H1 (cell line): ENCODE results near the gene TLE3. TPM values are rescaled to one million over a fixed set of nuclear protein-coding genes. Genes with fewer than 3 reads are reported as not detected.

Source experiments
- CTCF ChIA-PET: fragments of 300-600 bp; sonication (Branson Sonifier 250); formaldehyde crosslinking; loops from one replicate; lab custom pipeline; 2021; ENCODE audit not compliant: partially characterized antibody; lab: Charles Lee
- POLR2A ChIA-PET: fragments of 300-600 bp; sonication (Branson Sonifier 250); formaldehyde crosslinking; loops from one replicate; lab custom pipeline; 2021; ENCODE audit warnings: inconsistent platforms; ENCODE audit not compliant: partially characterized antibody; lab: Charles Lee
- DNase-seq, 2 experiments: peaks; one replicate each; pipeline versions ENCODE4 v3.0.0 to v3.0.0-alpha.2; 2010 to 2022; ENCODE audit warnings: low spot score in 2 of 2, low read depth in 1 of 2, mixed read lengths in 1 of 2
- FAIRE-seq: peaks from 2 replicates; lab custom pipeline; 2011; peaks lifted over from hg19 to GRCh38; lab: Jason Lieb, UNC
- H2AFZ ChIP-seq: 2 replicates; pipeline ENCODE4 v1.8.1; 2012; ENCODE audit warnings: low read length, inconsistent platforms
- H2AK5ac ChIP-seq: 2 replicates; pipeline ENCODE4 v1.6.1; 2013; ENCODE audit warnings: low read depth, low read length
- H2BK120ac ChIP-seq: replicated peaks from 2 replicates; pipeline ENCODE3; 2013; ENCODE audit warnings: low read depth, low read length, inconsistent platforms
- H2BK12ac ChIP-seq: 2 replicates; pipeline ENCODE4 v1.6.1; 2013; ENCODE audit warnings: low read depth, low read length
- H2BK15ac ChIP-seq: 2 replicates; pipeline ENCODE4 v1.6.1; 2013; ENCODE audit warnings: low read length
- H2BK20ac ChIP-seq: 2 replicates; pipeline ENCODE4 v1.6.1; 2013; ENCODE audit warnings: low read length
- H2BK5ac ChIP-seq: 2 replicates; pipeline ENCODE4 v1.6.1; 2013; ENCODE audit warnings: low read depth, low read length
- H3K14ac ChIP-seq: 2 replicates; pipeline ENCODE4 v1.6.1; 2013; ENCODE audit warnings: inconsistent platforms; ENCODE audit not compliant: insufficient read length
- H3K18ac ChIP-seq: 2 replicates; pipeline ENCODE4 v1.6.1; 2013; ENCODE audit warnings: low read length; ENCODE audit errors: extremely low read depth
- H3K23ac ChIP-seq: 2 replicates; pipeline ENCODE4 v1.6.1; 2013; ENCODE audit warnings: inconsistent platforms; ENCODE audit not compliant: insufficient read length
- H3K23me2 ChIP-seq: 2 replicates; pipeline ENCODE4 v1.6.1; 2013; ENCODE audit warnings: low read depth, low read length
- H3K27ac ChIP-seq: 2 replicates; pipeline ENCODE4 v1.6.1; 2011; ENCODE audit warnings: low read depth, low read length, inconsistent platforms
- H3K27me3 ChIP-seq, 4 experiments: replicated peaks in 1 of 4; 1 replicate in 1 of 4; 2 replicates in 3 of 4; pipeline versions ENCODE4 v1.6.1 to v1.8.1; 2011 to 2013; ENCODE audit warnings: low read length in 3 of 4, mild to moderate bottlenecking in 3 of 4, inconsistent platforms in 2 of 4, mixed read lengths in 2 of 4, moderate library complexity in 1 of 4; ENCODE audit not compliant: control insufficient read depth in 3 of 4, insufficient read depth in 3 of 4; ENCODE audit errors: extremely low read depth in 1 of 4
- H3K36me3 ChIP-seq, 4 experiments: 2 replicates each; pipeline versions ENCODE4 v1.6.1 to v1.8.1; 2011 to 2013; ENCODE audit warnings: mild to moderate bottlenecking in 4 of 4, low read length in 3 of 4, moderate library complexity in 2 of 4, control low read depth in 1 of 4, inconsistent platforms in 1 of 4; ENCODE audit not compliant: insufficient read depth in 4 of 4, control insufficient read depth in 2 of 4
- H3K4ac ChIP-seq: replicated peaks from 2 replicates; pipeline ENCODE3; 2013; ENCODE audit warnings: low read length, low read depth, mixed read lengths, inconsistent platforms; ENCODE audit not compliant: insufficient read length
- H3K4me1 ChIP-seq, 4 experiments: replicated peaks in 1 of 4; 1 replicate in 1 of 4; 2 replicates in 3 of 4; pipeline versions ENCODE4 v1.6.1 to v1.8.1; 2011 to 2013; ENCODE audit warnings: low read length in 3 of 4, inconsistent platforms in 2 of 4, mixed read lengths in 1 of 4; ENCODE audit not compliant: insufficient read depth in 4 of 4, control insufficient read depth in 3 of 4
- H3K4me2 ChIP-seq, 2 experiments: 2 replicates each; pipeline versions ENCODE4 v1.6.1 to v1.8.1; 2011 to 2013; ENCODE audit warnings: low read depth in 2 of 2, low read length in 2 of 2, control low read depth in 1 of 2, inconsistent platforms in 1 of 2, mild to moderate bottlenecking in 1 of 2; ENCODE audit not compliant: insufficient read depth in 1 of 2
- H3K4me3 ChIP-seq, 4 experiments: fragments of 200-600, 300-600 bp in 1 of 4; sonication (generic), shearing (Covaris generic), sonication (Bioruptor Twin) in 1 of 4; 2 replicates each; pipeline versions ENCODE4 v1.5.1 to v1.8.1; 2011 to 2016; ENCODE audit warnings: low read length in 4 of 4, low read depth in 3 of 4, control low read depth in 2 of 4, inconsistent platforms in 2 of 4, mild to moderate bottlenecking in 2 of 4, mixed read lengths in 1 of 4, moderate library complexity in 1 of 4; ENCODE audit not compliant: insufficient read depth in 2 of 4; ENCODE audit errors: extremely low read depth in 1 of 4
- H3K56ac ChIP-seq: replicated peaks from 2 replicates; pipeline ENCODE3; 2013; ENCODE audit warnings: low read depth, mild to moderate bottlenecking, mixed read lengths, low read length, inconsistent platforms; ENCODE audit not compliant: insufficient read length
- H3K79me1 ChIP-seq: 2 replicates; pipeline ENCODE4 v1.6.1; 2013; ENCODE audit warnings: low read depth, low read length, control low read depth
- H3K79me2 ChIP-seq, 2 experiments: 2 replicates each; pipeline versions ENCODE4 v1.6.1 to v1.8.1; 2012 to 2013; ENCODE audit warnings: low read length in 2 of 2, mild to moderate bottlenecking in 2 of 2, inconsistent platforms in 1 of 2; ENCODE audit not compliant: insufficient read depth in 2 of 2, control insufficient read depth in 1 of 2
- H3K9ac ChIP-seq, 4 experiments: replicated peaks in 1 of 4; 1 replicate in 1 of 4; 2 replicates in 3 of 4; pipeline versions ENCODE4 v1.6.1 to v1.8.1; 2011 to 2013; ENCODE audit warnings: low read depth in 3 of 4, low read length in 3 of 4, control low read depth in 2 of 4, mild to moderate bottlenecking in 2 of 4, moderate library complexity in 2 of 4, inconsistent platforms in 1 of 4; ENCODE audit errors: extremely low read depth in 1 of 4
- H3K9me3 ChIP-seq, 2 experiments: 2 replicates each; pipeline versions ENCODE4 v1.6.1 to v1.8.1; 2012 to 2013; ENCODE audit warnings: mild to moderate bottlenecking in 2 of 2, moderate library complexity in 2 of 2, control low read depth in 1 of 2, inconsistent platforms in 1 of 2, low read depth in 1 of 2, low read length in 1 of 2, mixed read lengths in 1 of 2; ENCODE audit not compliant: insufficient read depth in 2 of 2
- H4K20me1 ChIP-seq, 2 experiments: replicated peaks in 1 of 2; 2 replicates each; pipeline versions ENCODE3 to v1.8.1; 2011 to 2013; ENCODE audit warnings: inconsistent platforms in 2 of 2, low read length in 2 of 2, mild to moderate bottlenecking in 1 of 2; ENCODE audit not compliant: insufficient read depth in 2 of 2, control insufficient read depth in 1 of 2
- H4K5ac ChIP-seq: 2 replicates; pipeline ENCODE4 v1.6.1; 2013; ENCODE audit warnings: low read length, low read depth, mixed read lengths, inconsistent platforms; ENCODE audit not compliant: insufficient read length
- H4K8ac ChIP-seq: 2 replicates; pipeline ENCODE4 v1.8.0; 2013; ENCODE audit warnings: mild to moderate bottlenecking, moderate library complexity, low read length, inconsistent platforms; ENCODE audit not compliant: insufficient read depth; ENCODE audit errors: extremely low read depth
- H4K91ac ChIP-seq: replicated peaks from 2 replicates; pipeline ENCODE3; 2013; ENCODE audit warnings: low read length, mixed read lengths, inconsistent platforms; ENCODE audit not compliant: insufficient read length
- EGR1 ChIP-seq: IDR thresholded peaks from 2 replicates; pipeline ENCODE4 v1.6.1; 2011; ENCODE audit warnings: low read depth, low read length, borderline replicate concordance
- HDAC2 ChIP-seq, 2 experiments: fragments of 300-600 bp in 1 of 2; sonication (generic) in 1 of 2; IDR thresholded peaks; 2 replicates each; pipeline ENCODE4 v1.6.1; 2011 to 2012; ENCODE audit warnings: low read depth in 2 of 2, low read length in 2 of 2, mild to moderate bottlenecking in 2 of 2, moderate library complexity in 2 of 2, borderline replicate concordance in 1 of 2, inconsistent platforms in 1 of 2
- KDM5A ChIP-seq: fragments of 200-600 bp; IDR thresholded peaks from 2 replicates; pipeline ENCODE4 v1.7.1; 2012; ENCODE audit warnings: mild to moderate bottlenecking, low read length, inconsistent platforms, mixed read lengths
- NRF1 ChIP-seq: IDR thresholded peaks from 2 replicates; pipeline ENCODE4 v1.6.1; 2011; ENCODE audit warnings: mild to moderate bottlenecking, low read depth, low read length, improper control_type of control experiment
- RNF2 ChIP-seq: fragments of 200-900, 300-1000 bp; sonication (generic); IDR thresholded peaks from 2 replicates; pipeline ENCODE4 v1.7.1; 2016; ENCODE audit warnings: borderline replicate concordance, low read depth, mild to moderate bottlenecking, antibody characterized with exemption, low read length; ENCODE audit not compliant: poor library complexity, severe bottlenecking; ENCODE audit errors: missing control alignments
- SIRT6 ChIP-seq: IDR thresholded peaks from one replicate; pipeline ENCODE4 v1.7.1; 2012; ENCODE audit warnings: low read length, inconsistent platforms
- SP1 ChIP-seq: IDR thresholded peaks from 2 replicates; pipeline ENCODE4 v1.6.1; 2011; ENCODE audit warnings: low read depth, low read length
- SRF ChIP-seq: IDR thresholded peaks from 2 replicates; pipeline ENCODE4 v1.6.1; 2011; ENCODE audit warnings: mild to moderate bottlenecking, low read depth, low read length, moderate library complexity
- TAF7 ChIP-seq: optimal IDR thresholded peaks from 2 replicates; pipeline ENCODE3; 2011; ENCODE audit warnings: low read depth, mild to moderate bottlenecking, inconsistent platforms, low read length, moderate library complexity, borderline replicate concordance
- YY1 ChIP-seq: IDR thresholded peaks from 2 replicates; pipeline ENCODE4 v1.6.1; 2011; ENCODE audit warnings: low read depth, mild to moderate bottlenecking, low read length
- WGBS, 2 experiments: shearing (Covaris generic) in 1 of 2; methylation state at CpG; one replicate each; pipeline versions ENCODE4 v1.1.6 to v1.1.7; 2013 to 2015; ENCODE audit warnings: low lambda C conversion rate in 2 of 2, mixed read lengths in 2 of 2, inconsistent platforms in 1 of 2, low coverage in 1 of 2, missing lambda C conversion rate in 1 of 2; ENCODE audit not compliant: insufficient replicate concordance in 2 of 2, insufficient coverage in 1 of 2, insufficient read length in 1 of 2; ENCODE audit errors: extremely low coverage in 1 of 2, missing lambda C conversion rate in 1 of 2; 5-methylcytosine and 5-hydroxymethylcytosine counted together
- polyA plus RNA-seq, 7 experiments: library from polyadenylated mRNA; depleted of rRNA in 3 of 7; stranded (reverse) in 5 of 7; unstranded in 2 of 7; fragments of >200 nt in 5 of 7; fragments of 200-250 nt in 2 of 7; gene quantifications; 1 replicate in 5 of 7; 2 replicates in 1 of 7; 4 replicates in 1 of 7; pipeline versions ENCODE4 v1.2.1 to v1.2.3, GENCODE V29; 2011 to 2013; ENCODE audit warnings: missing spikeins in 2 of 7, mixed read lengths in 2 of 7
- total RNA-seq: library from RNA; stranded (reverse); fragmentation: NEBNext Ultra II Directional; extraction: Animal tissue kit (Norgen Biotek cat#: 25700); gene quantifications from 2 replicates; pipeline ENCODE4 v1.2.1, GENCODE V29; 2021
- TF ChIP-seq, protein P1 (sequence below), 3 experiments: IDR thresholded peaks; 1 replicate in 2 of 3; 2 replicates in 1 of 3; pipeline versions ENCODE4 v1.5.1 to v1.6.1; 2011; ENCODE audit warnings: low read length in 3 of 3, mild to moderate bottlenecking in 3 of 3, inconsistent platforms in 2 of 3, low read depth in 1 of 3, moderate library complexity in 1 of 3; ENCODE audit not compliant: insufficient read depth in 1 of 3; ENCODE audit errors: control extremely low read depth in 1 of 3

TLE3 gene
- total and polyA plus RNA-seq, 2 of the 8 experiments (the other 6 are each of a cell fraction or from before 2014, with no cell fraction given): 25.1 to 61.2 TPM

DNA sequence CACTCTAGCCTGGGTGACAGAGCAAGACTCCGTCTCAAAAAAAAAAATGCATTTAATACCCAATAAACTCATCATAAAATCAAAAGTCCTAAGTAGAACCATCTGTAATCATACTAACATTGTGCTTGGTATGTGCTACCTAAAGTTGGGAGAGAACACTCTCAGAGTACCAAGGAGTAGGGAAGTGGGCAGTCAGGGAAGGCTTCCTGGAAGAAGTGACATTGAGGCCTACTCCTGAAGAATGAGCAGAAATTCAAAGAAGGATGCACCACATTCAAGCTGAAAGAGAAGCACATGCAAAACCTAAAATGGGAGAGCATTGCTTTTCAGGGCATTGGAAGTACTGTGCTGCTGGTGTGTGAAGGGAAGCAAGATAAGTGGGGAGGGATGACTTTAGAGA lies 54.1 kb downstream of the TLE3 start:
- Histone ChIP-seq H3K23ac (no peak overlapping the region), H3K27me3 (no peaks in the 10 kb centered on the region), H3K9me3 (no peaks in the 10 kb centered on the region), H4K8ac (no peak overlapping the region), H3K23me2 (peaks cover 7% of the 10 kb centered on the region; the same call in 1 of the 2 replicates), H3K18ac (no peak overlapping the region), H3K56ac (no peak overlapping the region), H2BK12ac (no peak overlapping the region), H2BK120ac (no peak overlapping the region), H3K4ac (no peak overlapping the region), H3K36me3 (peaks cover 0 to 3% (median 0%) of the 10 kb centered on the region in 4 experiments; a peak in 1 of 8 replicates), H4K5ac (no peak overlapping the region), H2BK20ac (no peak overlapping the region), H4K91ac (no peak overlapping the region), H3K14ac (no peak overlapping the region), H3K4me2 (no peak overlapping the region), H3K79me1 (no peaks in the 10 kb centered on the region), H2AFZ (no peak overlapping the region), H3K27ac (no peak overlapping the region), H2AK5ac (no peak overlapping the region), H3K9ac (no peak overlapping the region), H3K79me2 (no peaks in the 10 kb centered on the region), H4K20me1 (peaks cover 0 to 1% of the 10 kb centered on the region in 2 experiments), H3K4me1 (peaks cover 0 to 7% (median 3%) of the 10 kb centered on the region in 4 experiments; a peak in 5 of 7 replicates), H2BK15ac (no peak overlapping the region), H2BK5ac (no peak overlapping the region), H3K4me3 (no peak overlapping the region)
- ChIA-PET POLR2A (interaction anchor here (0.7 to 1.6 kb wide), 6 partner anchors 8 to 90 kb away, joined by 3 to 4 read pairs (median 4); no protein-coding TSS in a partner anchor), CTCF (interaction anchor here (0.7 kb wide), 3 partner anchors 9 to 443 kb away, joined by 3 to 4 read pairs (median 3); no protein-coding TSS in a partner anchor)
- FAIRE-seq (no peak), DNase-seq (no peak)
- 100% methylated on average over 1 of the region's 1 CpG; no CpG with 5 or more reads in 1 of the 2 experiments for WGBS, 2 experiments
- no peak for TF ChIP-seq KDM5A
- no peak for TF ChIP-seq YY1
- no peak for TF ChIP-seq HDAC2 (IDR thresholded peaks at IDR 0.05; ENCODE audit: borderline replicate concordance in 1 of 2, low read depth in 2 of 2, low read length in 2 of 2)
- TF ChIP-seq NRF1: no peak
- TF ChIP-seq, protein P1, sequence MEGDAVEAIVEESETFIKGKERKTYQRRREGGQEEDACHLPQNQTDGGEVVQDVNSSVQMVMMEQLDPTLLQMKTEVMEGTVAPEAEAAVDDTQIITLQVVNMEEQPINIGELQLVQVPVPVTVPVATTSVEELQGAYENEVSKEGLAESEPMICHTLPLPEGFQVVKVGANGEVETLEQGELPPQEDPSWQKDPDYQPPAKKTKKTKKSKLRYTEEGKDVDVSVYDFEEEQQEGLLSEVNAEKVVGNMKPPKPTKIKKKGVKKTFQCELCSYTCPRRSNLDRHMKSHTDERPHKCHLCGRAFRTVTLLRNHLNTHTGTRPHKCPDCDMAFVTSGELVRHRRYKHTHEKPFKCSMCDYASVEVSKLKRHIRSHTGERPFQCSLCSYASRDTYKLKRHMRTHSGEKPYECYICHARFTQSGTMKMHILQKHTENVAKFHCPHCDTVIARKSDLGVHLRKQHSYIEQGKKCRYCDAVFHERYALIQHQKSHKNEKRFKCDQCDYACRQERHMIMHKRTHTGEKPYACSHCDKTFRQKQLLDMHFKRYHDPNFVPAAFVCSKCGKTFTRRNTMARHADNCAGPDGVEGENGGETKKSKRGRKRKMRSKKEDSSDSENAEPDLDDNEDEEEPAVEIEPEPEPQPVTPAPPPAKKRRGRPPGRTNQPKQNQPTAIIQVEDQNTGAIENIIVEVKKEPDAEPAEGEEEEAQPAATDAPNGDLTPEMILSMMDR (IDR thresholded peaks at IDR 0.05; ENCODE audit: control extremely low read depth in 1 of 3, insufficient read depth in 1 of 3, low read depth in 1 of 3, low read length in 3 of 3): no peak
- TF ChIP-seq RNF2: no peak
- TF ChIP-seq SP1: no peak
- TF ChIP-seq SRF: no peak
- TF ChIP-seq TAF7: no peak
- no peak for TF ChIP-seq EGR1
- no peak for TF ChIP-seq SIRT6
